Subcutaneous adipose tissue (tissue), 4 donors: ENCODE data around the gene GALM. TPM values are rescaled to one million over a fixed set of nuclear protein-coding genes. Genes with fewer than 3 reads are reported as not detected.

Experiments
- CTCF ChIP-seq: fragments of 450-650 bp; IDR thresholded peaks from one replicate; pipeline ENCODE4 v1.5.1; 2016; ENCODE audit warnings: low read depth, mild to moderate bottlenecking, control low read depth, antibody characterized with exemption, moderate library complexity
- total RNA-seq, 4 donors: library from RNA; depleted of rRNA; stranded (reverse); fragments of >200 nt; gene quantifications; one replicate each; pipeline ENCODE4 v1.1.0, GENCODE V29; 2016

The GALM gene
- total RNA-seq, 4 donors from 2014 or later, result 8.5 to 62.9 (median 36.3) TPM

- TF ChIP-seq CTCF, result no peak
Measured at GRCh38 chr2:38635139-38635538, 30.8 kb upstream of the GALM start.

GRCh38 chr2:38636069-38636468 lies 29.8 kb upstream of the GALM start:
- no peak for TF ChIP-seq CTCF

- no peak for TF ChIP-seq CTCF
Measured at GRCh38 chr2:38643021-38643671, 22.8 kb upstream of the GALM start.

DNA sequence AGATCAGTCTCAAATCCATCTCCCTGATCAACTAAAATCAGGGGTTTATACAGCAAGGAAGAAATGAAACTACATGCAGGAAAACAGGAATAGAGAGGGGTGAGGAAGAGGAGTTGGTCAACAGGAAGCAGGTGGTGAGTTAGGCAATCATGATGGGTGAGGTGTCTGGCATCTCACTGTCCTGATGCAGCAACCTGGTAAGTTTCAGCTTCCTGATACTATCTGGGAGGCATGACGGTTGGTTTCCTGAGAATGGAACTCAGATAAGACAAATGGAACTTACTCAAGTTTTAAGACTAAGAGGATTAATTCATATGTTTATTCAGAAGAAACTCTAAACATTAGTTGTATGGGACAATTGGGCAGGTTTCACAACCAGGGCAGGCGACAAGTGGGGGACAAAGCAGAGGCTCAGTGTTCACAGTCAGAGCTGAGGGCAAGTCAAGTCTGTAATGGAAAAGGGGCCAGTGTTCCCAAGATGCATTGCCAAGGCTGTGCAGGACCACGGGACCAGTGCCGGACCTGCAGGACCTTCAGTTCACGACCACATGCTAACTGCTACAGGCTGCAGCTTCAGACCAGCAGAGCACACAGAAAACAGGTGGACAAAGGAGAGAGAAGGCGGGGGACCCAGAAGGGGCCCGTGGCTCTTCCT lies 17.7 kb upstream of the GALM start:
- TF ChIP-seq CTCF, result no peak

- no peak for TF ChIP-seq CTCF
Measured at GRCh38 chr2:38649176-38649728, 16.7 kb upstream of the GALM start.

DNA sequence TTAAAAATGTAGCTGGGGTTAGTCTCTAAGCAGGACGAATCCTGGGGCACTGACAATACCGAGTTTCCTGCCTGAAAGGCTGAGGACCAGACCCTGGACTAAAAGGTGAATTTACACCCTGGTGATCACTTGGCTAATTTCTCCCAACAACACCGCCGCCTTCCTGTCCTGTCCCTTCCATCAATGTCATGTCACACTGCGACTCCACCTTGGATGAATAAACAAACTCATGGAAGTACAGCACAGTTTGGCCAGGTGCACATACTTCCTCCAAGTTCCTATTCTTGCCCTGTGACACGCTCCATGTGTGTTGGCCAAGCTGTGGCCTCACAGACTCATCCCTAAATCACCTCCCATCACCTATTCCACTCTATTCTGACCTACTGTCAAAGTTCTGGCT lies 15.9 kb upstream of the GALM start:
- TF ChIP-seq CTCF, result no peak

DNA sequence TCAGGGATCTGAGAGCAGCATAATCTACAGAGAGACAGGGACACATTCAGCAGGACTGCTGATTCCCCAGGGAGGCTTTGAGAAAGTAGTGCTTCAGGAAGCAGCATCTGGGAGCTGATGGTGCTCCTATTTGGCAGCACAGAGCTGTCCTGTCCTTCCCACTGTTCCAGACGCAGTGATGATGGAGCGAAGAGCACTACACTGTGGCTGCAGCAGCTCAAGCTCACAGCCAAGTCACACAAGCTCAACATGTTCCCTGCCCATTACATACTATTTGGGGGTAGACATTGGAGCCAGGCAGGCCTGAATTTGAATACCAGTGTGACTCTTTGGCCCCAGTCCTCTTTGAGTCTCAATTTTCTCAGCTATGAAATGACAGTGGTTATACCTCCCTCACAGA lies 15.2 kb upstream of the GALM start:
- no peak for TF ChIP-seq CTCF
